ENCODE data around the gene RNU11.
"Not testable (repeated sequence)": the region's sequence is repeated elsewhere in the genome, so short reads cannot be mapped to it uniquely, and the experiment has no call there.

The RNU11 gene

GRCh38 chr1:28666806-28667205 lies 18.4 kb downstream of the RNU11 start:
- DNase-seq = no peak

DNA sequence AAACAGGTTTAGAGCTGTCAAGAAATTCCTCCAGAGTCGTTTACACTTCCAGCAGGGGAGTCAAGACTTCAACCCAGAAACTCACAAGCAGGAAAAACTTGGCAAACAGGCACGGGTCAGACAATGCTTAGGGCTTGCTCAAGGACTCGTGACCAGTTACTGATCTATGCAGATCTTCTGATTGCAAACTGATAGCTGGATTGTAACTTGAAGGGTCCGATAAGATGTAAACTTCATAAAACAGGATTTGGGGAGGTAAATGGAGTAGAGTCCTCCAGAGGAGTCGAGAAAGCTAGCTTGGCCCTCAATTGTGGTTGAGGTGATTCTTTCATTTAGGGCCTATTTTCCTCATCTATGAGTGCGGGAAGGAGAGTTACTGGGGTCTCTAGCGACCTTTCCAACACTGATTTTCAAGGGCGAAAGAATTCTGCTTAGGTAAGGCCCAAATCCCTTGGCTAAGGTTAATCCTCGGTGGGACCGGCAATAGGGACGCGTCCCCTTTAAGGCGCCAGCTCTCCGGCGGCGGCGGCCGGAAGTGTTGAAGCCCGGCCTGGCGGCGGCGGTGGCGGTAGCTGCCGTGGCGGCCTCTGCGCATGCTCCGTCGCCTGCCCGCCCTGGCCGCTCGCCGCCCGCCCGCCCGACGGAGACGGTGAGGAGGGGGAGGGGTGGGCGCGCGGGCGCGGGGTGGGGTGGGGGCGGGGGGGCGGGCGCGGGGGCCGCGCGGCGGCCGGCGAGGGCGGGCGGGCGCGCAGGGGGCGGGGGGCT lies 20.0 kb downstream of the RNU11 start, which contains the start of gene GMEB1:
GMEB1 (plus strand) TSS at position 594 of the 765 bp plus-strand sequence. CDS start 14,829 bp downstream, outside the sequence.
- DNase-seq = peak; percentile 91

- DNase-seq = peak; percentile 75
Measured at GRCh38 chr1:28668956-28669723, 20.7 kb downstream of the RNU11 start.

GRCh38 chr1:28671254-28671780 lies 22.9 kb downstream of the RNU11 start:
- DNase-seq = no peak

- not testable (repeated sequence) for DNase-seq
Measured at GRCh38 chr1:28672971-28673370, 24.6 kb downstream of the RNU11 start.

DNA sequence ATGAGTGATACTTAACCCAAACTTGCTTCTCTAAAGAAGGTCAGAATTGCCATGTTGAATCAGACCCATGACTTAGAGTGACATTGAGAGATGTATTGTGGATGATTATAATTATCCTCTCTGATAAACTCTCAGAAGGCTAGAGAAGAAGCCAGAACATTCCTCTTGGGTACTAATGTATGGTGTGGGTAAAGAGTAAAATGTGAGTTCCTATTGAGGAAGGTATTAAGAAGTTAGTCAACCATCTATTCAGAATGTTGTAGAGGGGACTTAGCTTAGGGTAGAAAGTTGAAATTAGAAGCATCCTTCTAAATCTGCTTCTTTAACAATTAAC lies 27.5 kb downstream of the RNU11 start:
- no peak for DNase-seq

DNA sequence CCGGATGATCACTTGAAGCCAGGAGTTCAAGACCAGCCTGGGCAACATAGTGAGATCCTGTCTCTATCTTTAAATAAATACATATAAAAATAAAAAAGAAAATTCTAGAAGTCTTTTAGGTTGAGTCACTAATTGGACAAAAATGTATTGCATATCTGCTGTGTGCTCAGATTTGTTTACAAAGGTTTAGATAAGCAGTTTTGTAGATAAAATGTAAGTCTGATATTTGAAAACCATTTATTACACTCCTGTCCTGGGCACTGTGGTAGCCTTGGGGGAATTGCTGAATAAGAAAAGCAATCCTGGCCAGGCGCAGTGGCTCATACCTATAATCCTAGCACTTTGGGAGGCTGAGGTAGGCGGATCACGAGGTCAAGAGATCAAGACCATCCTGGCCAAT lies 31.8 kb downstream of the RNU11 start:
- no peak for DNase-seq

DNA sequence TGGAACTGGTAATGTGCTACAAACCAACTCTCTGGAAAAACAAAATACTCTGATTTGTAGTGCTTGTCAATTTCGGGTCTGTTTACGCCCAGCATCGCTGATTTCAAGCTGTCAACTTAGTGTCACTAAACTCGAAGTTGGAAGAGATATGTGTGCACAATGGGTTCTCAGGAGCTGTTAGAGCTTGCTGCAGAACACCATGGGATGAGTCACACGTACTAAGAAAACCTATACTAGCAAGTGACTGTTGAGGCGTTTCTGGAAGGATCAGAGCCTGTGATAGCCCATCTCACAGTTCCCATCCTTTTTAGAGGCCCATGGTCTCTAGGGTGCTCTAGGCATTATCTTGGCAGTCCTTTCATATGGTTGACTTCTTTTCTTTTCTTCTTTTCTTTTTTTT lies 34.4 kb downstream of the RNU11 start:
- DNase-seq = no peak

GRCh38 chr1:28684937-28685336 lies 36.5 kb downstream of the RNU11 start:
- no peak for DNase-seq

DNA sequence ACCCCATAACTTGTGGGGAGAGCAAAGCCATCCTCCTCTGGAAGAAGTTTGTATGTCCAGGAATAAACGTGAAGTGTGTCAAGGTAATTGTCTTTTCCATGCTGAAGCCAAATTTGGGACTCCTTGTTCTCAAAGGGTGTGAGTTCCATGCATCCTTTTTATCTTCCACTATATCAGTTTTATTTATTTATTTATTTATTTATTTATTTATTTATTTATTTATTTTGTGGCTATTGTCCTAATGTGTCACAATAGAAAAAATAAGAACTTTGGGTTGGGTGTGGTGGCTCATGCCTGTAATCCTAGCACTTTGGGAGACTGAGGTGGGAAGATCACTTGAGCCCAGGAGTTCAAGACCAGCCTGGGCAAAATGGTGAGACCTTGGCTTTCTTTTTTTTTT lies 43.2 kb downstream of the RNU11 start:
- not testable (repeated sequence) for DNase-seq

All from right hindlimb (tissue), 1 donor.